A549 (cell line): ENCODE measurements around the gene ADAMTS15.

ENCODE experiments used
- BCL3 ChIP-seq: fragments of >200 bp; sonication (Bioruptor Twin); formaldehyde crosslinking; IDR thresholded peaks from 3 replicates; pipeline ENCODE4 v1.6.1; 2016
- CTCF ChIP-seq: fragments of >200 bp; sonication (Bioruptor Twin); formaldehyde crosslinking; IDR thresholded peaks from 3 replicates; pipeline ENCODE4 v1.5.1; 2016
- JUN ChIP-seq, 2 experiments: fragments of >200 bp; sonication (Bioruptor Twin); formaldehyde crosslinking; IDR thresholded peaks; 2 replicates in 1 of 2; 3 replicates in 1 of 2; pipeline ENCODE4 v1.6.1; 2016 to 2017
- POLR2A ChIP-seq: IDR thresholded peaks from 2 replicates; pipeline ENCODE4 v1.6.1; 2012; ENCODE audit warnings: mild to moderate bottlenecking, low read length

GRCh38 chr11:130473795-130474377 is 25.4 kb downstream of the ADAMTS15 start:
- TF ChIP-seq JUN (IDR thresholded peaks at IDR 0.05) (no peak), CTCF (no peak), BCL3 (no peak), POLR2A (no peak)
